VCaP (cell line): ENCODE measurements around the gene PRKD1.

Experiments used
- H3K27ac ChIP-seq: fragments of 450-650 bp; 2 replicates; pipeline ENCODE4 v1.5.1; 2017
- CTCF ChIP-seq: fragments of 450-650 bp; conservative IDR thresholded peaks from 2 replicates; pipeline ENCODE4 v1.5.1; 2017; ENCODE audit warnings: mild to moderate bottlenecking, moderate library complexity

PRKD1 gene

GRCh38 chr14:29630566-29631160 lies 297.0 kb downstream of the PRKD1 start:
- no peak for TF ChIP-seq CTCF
- H3K27ac ChIP-seq = no peak overlapping the region

- no peak for TF ChIP-seq CTCF
- H3K27ac ChIP-seq = no peak overlapping the region
These were observed 297.8 kb downstream of the PRKD1 start for GRCh38 chr14:29629839-29630238.

- no peak for TF ChIP-seq CTCF
- no peak overlapping the region for H3K27ac ChIP-seq
These were observed 300.5 kb downstream of the PRKD1 start for GRCh38 chr14:29627137-29627536.

- no peak overlapping the region for H3K27ac ChIP-seq
- TF ChIP-seq CTCF = no peak
These were observed 309.2 kb downstream of the PRKD1 start for GRCh38 chr14:29618323-29619067.

GRCh38 chr14:29616922-29617321 lies 310.7 kb downstream of the PRKD1 start:
- TF ChIP-seq CTCF = no peak
- no peak overlapping the region for H3K27ac ChIP-seq

GRCh38 chr14:29608861-29609260 lies 318.8 kb downstream of the PRKD1 start:
- no peak for TF ChIP-seq CTCF
- H3K27ac ChIP-seq = no peak overlapping the region

- TF ChIP-seq CTCF = no peak
- no peak overlapping the region for H3K27ac ChIP-seq
These were observed 320.5 kb downstream of the PRKD1 start for GRCh38 chr14:29607169-29607568.
